A673 (cell line): Measurements from ENCODE around the gene SUPT3H.

Source experiments
- CTCF ChIP-seq: fragments of 300-800, 200-600 bp; sonication (generic); conservative IDR thresholded peaks from 2 replicates; pipeline ENCODE4 v1.5.1; 2017; ENCODE audit warnings: low read depth, mild to moderate bottlenecking, antibody characterized with exemption, low read length, moderate library complexity, mixed read lengths
- EZH2 ChIP-seq: fragments of 200-600 bp; sonication (generic); IDR thresholded peaks from 2 replicates; pipeline ENCODE4 v1.6.1; 2017; ENCODE audit warnings: borderline replicate concordance, low read depth, mild to moderate bottlenecking, mixed read lengths, antibody characterized with exemption, low read length; ENCODE audit not compliant: poor library complexity, severe bottlenecking

- TF ChIP-seq EZH2 (no peak), CTCF (no peak)
These were observed 435.5 kb downstream of the SUPT3H start for GRCh38 chr6:44942201-44942600.
